DND-41 (cell line): ENCODE results near the gene PPEF1.

Experiments used
- EZH2 ChIP-seq: IDR thresholded peaks from 3 replicates; pipeline ENCODE4 v1.6.1; 2012; ENCODE audit warnings: borderline replicate concordance, low read depth, mild to moderate bottlenecking, moderate library complexity, low read length, inconsistent platforms; ENCODE audit not compliant: severe bottlenecking
- TF ChIP-seq, protein P1 (sequence below): IDR thresholded peaks from 2 replicates; pipeline ENCODE4 v1.5.1; 2012; ENCODE audit warnings: borderline replicate concordance, low read length, moderate library complexity, mild to moderate bottlenecking; ENCODE audit not compliant: poor library complexity, severe bottlenecking; ENCODE audit errors: extremely low read depth

- TF ChIP-seq EZH2 = no peak
- TF ChIP-seq, protein P1, sequence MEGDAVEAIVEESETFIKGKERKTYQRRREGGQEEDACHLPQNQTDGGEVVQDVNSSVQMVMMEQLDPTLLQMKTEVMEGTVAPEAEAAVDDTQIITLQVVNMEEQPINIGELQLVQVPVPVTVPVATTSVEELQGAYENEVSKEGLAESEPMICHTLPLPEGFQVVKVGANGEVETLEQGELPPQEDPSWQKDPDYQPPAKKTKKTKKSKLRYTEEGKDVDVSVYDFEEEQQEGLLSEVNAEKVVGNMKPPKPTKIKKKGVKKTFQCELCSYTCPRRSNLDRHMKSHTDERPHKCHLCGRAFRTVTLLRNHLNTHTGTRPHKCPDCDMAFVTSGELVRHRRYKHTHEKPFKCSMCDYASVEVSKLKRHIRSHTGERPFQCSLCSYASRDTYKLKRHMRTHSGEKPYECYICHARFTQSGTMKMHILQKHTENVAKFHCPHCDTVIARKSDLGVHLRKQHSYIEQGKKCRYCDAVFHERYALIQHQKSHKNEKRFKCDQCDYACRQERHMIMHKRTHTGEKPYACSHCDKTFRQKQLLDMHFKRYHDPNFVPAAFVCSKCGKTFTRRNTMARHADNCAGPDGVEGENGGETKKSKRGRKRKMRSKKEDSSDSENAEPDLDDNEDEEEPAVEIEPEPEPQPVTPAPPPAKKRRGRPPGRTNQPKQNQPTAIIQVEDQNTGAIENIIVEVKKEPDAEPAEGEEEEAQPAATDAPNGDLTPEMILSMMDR = no peak
Observed at GRCh38 chrX:18696653-18697052, 10.8 kb upstream of the PPEF1 start.
